Daoy (cell line): ENCODE data around the gene NHP2. TPM values are rescaled to one million over a fixed set of nuclear protein-coding genes. Genes with fewer than 3 reads are reported as not detected.
"Not testable (repeated sequence)": the region's sequence is repeated elsewhere in the genome, so short reads cannot be mapped to it uniquely, and the experiment has no call there.

ENCODE experiments used
- DNase-seq: peaks from one replicate; pipeline ENCODE4 v3.0.0-alpha.2; 2015; ENCODE audit warnings: low read depth
- total RNA-seq: library from RNA; depleted of rRNA; stranded (reverse); fragments of >200 nt; shearing (Covaris generic); gene quantifications from 2 replicates; pipeline ENCODE4 v1.2.3, GENCODE V29; 2014; rRNA removed

Gene NHP2
- 634 and 724 TPM in 2 replicates for total RNA-seq

DNA sequence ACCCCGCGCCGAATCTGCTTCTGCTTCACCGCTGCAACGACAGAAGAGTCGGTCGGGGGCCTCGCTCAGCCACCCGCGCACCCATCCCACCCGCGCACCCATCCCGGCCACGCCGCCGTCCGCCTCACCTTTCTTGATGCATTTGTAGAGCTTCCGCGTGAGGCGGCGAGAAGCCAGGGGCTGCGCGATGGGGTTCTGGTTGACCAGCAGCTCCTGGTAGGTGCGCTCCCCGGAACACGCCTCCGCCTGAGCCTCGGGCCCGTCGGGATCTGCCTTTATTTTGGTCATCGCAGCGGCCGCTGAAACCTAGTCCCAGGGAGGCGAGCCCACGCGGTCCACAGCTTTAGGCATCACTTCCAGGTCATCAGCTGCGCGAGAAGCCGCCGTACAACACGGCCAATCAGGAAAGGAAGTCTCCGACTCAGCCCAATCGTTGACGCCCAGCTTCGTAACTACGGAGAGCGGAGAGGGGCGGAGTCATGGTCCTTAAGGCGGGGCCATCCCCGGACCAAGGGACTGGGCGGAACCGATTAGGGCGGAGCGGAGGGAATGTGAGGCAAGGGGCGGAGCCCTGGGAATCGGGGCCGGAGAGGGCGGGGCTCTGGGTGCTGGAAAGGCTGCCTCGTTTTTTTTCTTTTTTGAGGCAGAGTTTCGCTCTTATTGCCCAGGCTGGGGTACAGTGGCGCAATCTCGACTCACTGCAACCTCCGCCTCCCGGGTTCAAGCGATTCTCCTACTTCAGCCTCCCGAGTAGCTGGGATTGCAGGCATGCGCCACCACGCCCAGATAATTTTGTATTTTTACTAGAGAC is at the start of gene NHP2:
TSS of gene NHP2 (minus strand) at position 356 of the 811 bp plus-strand sequence. CDS start at position 288, 68 bp downstream.
- peak; percentile 99 for DNase-seq

GRCh38 chr5:178202541-178202940 is 48.9 kb upstream of the NHP2 start:
- DNase-seq, result no peak

- DNase-seq, result no peak
These were observed 48.2 kb upstream of the NHP2 start for GRCh38 chr5:178201927-178202235.

DNA sequence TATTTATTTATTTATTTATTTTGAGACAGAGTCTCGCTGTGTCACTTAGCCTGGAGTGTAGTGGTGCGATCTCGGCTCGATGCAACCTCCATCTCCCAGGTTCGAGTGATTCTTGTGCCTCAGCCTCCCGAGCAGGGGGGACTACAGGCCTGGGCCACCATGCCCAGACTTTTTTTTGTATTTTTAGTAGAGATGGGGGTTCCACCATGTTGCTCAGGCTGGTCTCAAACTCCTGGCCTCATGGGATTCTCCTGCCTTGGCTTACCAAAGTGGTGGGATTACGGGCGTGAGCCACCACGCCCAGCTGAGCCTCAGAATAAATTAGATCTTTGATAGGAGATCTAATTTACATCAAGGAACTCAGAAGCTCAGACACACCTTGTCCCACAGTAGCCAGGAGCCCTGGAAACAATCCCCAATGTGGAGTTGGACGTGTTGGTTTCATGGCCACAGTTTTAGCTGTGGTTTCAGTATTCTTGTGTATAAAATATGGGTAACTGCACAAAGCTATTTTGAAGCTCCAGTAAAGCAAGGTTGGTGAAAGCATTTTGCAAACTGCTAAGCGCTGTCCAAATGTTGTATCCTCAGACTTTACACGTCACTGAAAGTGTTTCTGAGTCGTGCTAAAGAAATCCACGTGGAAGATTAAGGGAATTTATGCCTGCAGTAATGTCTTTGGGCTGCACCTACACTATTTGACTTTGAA is 47.7 kb upstream of the NHP2 start:
- no peak for DNase-seq

- DNase-seq, result no peak
These were observed 46.1 kb upstream of the NHP2 start for GRCh38 chr5:178199581-178200434.

DNA sequence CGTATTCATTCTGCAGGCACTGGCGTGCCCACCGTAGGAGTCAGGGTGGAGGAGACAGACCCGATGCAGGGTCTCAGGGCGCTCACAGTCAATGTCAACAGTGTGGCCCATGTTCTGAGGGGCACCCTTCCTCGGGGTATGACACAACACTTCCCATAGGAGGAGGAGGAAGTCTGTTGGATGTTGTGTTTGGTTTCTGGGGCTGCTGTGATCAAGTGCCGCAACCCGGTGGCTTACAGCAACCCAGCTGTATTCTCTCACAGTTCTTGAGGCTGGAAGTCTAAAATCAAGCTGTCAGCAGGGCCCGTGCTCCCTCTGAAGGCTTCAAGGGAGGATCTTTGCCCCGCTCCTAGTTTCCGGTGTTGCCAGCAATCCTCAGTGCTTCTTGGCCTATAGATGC is 45.0 kb upstream of the NHP2 start:
- no peak for DNase-seq

DNA sequence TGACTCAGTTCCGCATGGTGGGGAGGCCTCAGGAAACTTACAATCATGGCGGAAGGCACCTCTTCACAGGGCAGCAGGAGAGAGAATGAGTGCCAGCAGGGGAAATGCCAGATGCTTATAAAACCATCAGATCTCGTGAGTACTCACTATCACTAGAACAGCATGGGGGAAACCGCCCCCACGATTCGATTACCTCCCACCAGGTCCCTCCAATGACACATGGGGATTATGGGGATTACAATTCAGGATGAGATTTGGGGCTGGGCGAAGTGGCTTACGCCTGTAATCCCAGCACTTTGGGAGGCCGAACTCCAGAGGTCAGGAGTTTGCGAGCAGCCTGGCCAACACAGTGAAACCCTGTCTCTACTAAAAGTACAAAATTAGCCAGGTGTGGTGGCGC is 44.5 kb upstream of the NHP2 start:
- not testable (repeated sequence) for DNase-seq

DNA sequence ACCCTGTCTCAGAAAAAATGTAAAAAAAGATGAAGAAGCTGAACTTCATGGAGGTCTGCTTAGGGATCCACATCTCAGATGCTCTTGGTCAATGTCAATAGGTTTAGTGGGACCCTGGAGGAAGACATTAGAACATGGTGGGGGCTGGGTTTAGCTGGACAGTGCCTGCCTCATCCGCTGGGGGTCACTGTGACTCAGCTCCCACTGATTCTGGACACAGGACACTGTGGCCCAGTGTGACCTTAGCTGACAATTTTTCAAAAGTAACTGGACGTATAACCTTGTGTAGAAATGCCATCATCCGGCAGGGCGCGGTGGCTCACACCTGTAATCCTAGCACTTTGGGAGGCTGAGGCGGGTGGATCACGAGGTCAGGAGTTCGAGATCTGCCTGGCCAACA is 43.3 kb upstream of the NHP2 start:
- DNase-seq, result no peak

- DNase-seq, result no peak
These were observed 42.7 kb upstream of the NHP2 start for GRCh38 chr5:178196281-178196812.

DNA sequence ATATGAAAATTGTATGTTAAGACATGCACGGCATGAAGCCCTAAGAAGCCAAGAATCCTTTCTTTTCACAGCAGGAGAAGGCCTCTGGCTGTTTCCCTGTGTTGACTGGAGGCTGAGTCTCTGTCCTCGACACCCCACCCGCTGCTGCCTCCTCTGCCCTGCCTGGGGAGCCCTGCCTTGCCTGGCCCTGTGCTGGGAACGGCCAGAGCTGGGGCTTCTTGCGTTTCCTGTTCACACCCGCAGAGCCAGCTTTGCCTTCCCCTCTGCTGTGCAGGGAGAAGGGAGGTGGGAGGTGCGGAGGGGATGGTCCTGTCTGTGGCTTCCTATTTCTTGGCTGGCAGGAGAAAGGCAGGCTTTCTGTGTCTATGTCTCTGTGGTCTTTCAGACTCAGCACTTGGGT is 40.3 kb upstream of the NHP2 start:
- no peak for DNase-seq

DNA sequence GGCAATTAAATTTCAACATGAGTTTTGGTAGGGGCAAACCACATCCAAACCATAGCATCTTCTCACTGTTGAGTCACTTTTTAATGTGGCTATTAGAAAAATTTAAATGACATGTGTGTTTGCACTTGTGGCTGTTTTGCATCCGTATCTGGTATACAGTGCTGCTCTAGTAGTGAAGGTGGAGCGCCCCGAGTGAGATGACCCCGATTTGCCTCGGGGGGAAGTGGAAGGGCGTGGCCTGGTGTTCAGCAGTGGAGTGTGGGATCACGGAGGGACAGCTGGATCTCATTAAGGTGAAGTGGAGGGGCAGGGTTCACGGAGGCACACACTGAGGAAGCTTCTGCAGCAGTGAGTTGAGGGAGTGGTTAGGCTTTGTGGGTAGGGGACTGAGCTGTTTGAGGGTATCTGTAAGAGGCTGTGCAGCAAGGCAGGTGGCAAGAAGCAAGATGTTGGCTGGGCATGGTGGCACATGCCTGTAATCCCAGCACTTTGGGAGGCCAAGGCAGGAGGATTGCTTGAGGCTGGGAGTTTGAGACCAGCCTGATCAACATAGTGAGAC is 39.6 kb upstream of the NHP2 start:
- DNase-seq, result no peak

- no peak for DNase-seq
These were observed 39.1 kb upstream of the NHP2 start for GRCh38 chr5:178192787-178193186.

- DNase-seq, result peak; percentile 38
These were observed 38.6 kb upstream of the NHP2 start for GRCh38 chr5:178192244-178192643.

GRCh38 chr5:178191661-178192060 is 38.0 kb upstream of the NHP2 start:
- DNase-seq, result no peak

DNA sequence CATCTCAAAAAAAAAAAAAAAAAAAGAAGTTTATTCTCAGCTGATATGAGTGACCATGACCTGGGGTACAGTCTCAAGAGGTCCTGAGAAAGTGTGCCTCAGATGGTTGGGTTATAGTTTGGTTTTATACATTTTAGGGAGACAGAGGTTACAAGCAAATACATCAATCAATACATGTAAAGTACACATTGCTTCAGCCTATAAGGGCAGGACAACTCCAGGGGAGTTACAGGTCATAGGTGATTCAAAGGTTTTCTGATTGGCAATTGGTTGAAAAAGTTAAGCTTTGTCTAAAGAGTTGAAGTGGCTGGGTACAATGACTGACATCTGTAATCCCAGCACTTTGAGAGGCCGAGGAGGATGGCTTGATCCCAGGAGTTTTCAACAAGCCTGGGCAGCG is 35.7 kb upstream of the NHP2 start:
- no peak for DNase-seq

DNA sequence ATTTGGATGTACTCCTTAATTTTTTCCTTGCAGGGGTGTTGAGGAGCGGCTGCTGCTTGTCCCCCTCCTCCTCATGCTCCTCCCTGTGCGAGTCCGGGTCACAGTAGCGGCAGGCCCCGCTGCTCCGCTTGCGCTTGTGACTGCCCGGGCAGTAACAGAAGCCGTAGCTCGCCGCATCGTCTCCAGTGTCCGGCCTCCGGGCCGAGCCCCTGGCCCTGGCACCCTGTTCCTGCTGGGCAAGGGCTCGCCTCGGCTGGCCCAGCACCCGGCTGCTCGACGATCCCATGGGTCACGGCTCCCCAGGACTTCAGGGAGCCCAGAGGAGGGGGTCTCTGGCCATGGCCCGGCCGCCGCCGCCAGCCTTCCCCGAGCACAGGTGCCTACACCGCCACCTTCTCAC is 33.3 kb upstream of the NHP2 start, which contains the start of gene GMCL2:
TSS of gene GMCL2 (minus strand) at position 358 of the 400 bp plus-strand sequence. CDS start at position 286, 72 bp downstream.
- DNase-seq, result no peak

DNA sequence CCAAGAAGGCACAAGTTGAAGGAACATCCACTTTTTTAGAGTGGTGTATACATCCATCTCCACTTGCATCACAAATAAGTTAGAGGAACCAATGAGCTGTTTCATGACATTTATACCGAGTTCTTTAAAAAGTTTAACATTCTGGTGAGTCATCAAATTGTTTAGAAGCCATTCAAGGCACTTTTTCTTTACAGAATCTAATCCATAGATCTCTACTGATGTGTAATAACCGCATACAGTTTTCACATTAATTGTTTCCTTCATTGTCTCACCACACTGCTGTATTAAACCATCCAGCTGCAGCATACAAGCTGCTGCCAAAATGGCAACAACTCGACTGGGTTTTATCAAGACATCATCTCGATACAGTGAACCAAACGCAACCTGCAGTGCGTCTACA is 32.7 kb upstream of the NHP2 start:
- DNase-seq, result no peak

GRCh38 chr5:178182158-178182876 is 28.6 kb upstream of the NHP2 start:
- DNase-seq, result no peak

DNA sequence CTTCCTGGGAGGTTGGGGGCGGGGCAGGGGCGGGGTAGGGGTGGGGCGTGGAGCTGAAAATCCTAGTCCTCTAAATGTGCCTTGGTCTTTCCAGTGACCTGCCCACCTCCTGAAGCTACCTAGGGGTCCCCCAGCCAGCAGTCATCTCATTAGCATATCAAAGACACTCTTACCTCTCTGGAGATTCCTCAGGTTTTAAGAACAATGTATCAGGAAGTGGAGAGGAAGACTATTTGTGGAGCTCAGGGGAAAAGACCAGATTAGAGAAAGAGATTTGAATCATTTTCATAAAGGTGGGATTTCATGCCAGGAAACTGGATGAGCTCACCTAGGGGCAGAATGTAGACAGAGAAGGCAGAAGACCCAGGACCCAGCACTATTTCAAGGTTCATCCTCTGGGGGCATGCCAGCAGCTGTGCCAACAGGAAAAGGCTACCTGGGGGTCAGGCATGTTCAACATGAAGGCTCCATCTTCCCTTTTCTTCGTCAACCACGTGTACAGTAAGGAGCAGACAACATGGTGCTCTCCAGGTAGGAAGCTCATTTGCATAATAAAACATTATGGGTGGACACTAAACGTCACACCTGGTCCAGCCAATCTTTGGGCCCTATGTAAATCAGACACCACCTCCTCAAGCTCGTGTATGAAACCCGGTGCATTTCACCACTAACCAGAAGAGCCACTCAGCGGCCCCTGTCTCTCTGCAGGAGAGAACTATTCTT is 26.6 kb upstream of the NHP2 start:
- DNase-seq, result no peak

DNA sequence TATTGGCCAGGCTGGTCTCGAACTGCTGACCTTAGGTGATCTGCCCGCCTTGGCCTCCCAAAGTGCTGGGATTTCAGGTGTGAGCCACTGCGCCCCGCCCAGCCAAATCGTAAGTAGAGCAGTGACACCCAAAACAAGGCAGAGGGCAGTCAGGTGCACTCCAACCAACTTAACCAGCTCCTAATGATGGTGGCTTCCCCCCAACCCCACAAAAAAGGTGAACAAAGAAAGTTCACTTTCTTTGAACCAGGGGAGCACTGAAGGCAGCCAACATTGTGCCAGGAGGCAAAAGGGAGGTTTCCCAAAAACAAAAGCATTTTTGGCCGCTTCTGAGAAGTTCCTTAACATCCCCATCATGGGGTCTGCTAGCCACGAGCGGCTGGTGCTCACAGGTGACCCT is 23.9 kb upstream of the NHP2 start:
- DNase-seq, result no peak
